ENCODE data around the gene SDHC.

Gene SDHC

GRCh38 chr1:161314201-161314981, at the start of gene SDHC:
TSS of gene SDHC (plus strand) at chr1:161314381. CDS start at chr1:161314406, 25 bp downstream.
- DNase-seq: peak; percentile 80 to 83

GRCh38 chr1:161265305-161265704, 48.9 kb upstream of the SDHC start:
- no peak for DNase-seq

GRCh38 chr1:161266202-161266601, 48.0 kb upstream of the SDHC start:
- DNase-seq: no peak

GRCh38 chr1:161266836-161267235, 47.3 kb upstream of the SDHC start:
- no peak for DNase-seq

GRCh38 chr1:161267321-161267720, 46.9 kb upstream of the SDHC start:
- DNase-seq: no peak

- no peak for DNase-seq
Measured at GRCh38 chr1:161273402-161273801, 40.8 kb upstream of the SDHC start.

GRCh38 chr1:161274874-161275273, 39.3 kb upstream of the SDHC start:
- no peak for DNase-seq

GRCh38 chr1:161282991-161283390, 31.2 kb upstream of the SDHC start:
- DNase-seq: no peak

GRCh38 chr1:161285113-161285512, 29.1 kb upstream of the SDHC start:
- no peak for DNase-seq

GRCh38 chr1:161285521-161285920, 28.7 kb upstream of the SDHC start:
- DNase-seq: no peak

GRCh38 chr1:161287482-161288054, 26.6 kb upstream of the SDHC start:
- no peak for DNase-seq

GRCh38 chr1:161290779-161291178, 23.4 kb upstream of the SDHC start:
- no peak for DNase-seq

GRCh38 chr1:161297415-161297814, 16.8 kb upstream of the SDHC start:
- DNase-seq: no peak

- no peak for DNase-seq
Measured at GRCh38 chr1:161298116-161298515, 16.1 kb upstream of the SDHC start.

GRCh38 chr1:161299347-161299746, 14.8 kb upstream of the SDHC start:
- no peak for DNase-seq

- DNase-seq: no peak
Measured at GRCh38 chr1:161300478-161300877, 13.7 kb upstream of the SDHC start.

GRCh38 chr1:161304927-161305866, 9.0 kb upstream of the SDHC start:
- no peak for DNase-seq

- DNase-seq: peak; percentile 65 to 69
Measured at GRCh38 chr1:161305867-161306519, 8.2 kb upstream of the SDHC start.

GRCh38 chr1:161307230-161307768, 6.9 kb upstream of the SDHC start:
- no peak for DNase-seq

- DNase-seq: no peak
Measured at GRCh38 chr1:161307892-161308638, 6.1 kb upstream of the SDHC start.

GRCh38 chr1:161309868-161310267, 4.3 kb upstream of the SDHC start, which contains the start of gene MPZ:
TSS of gene MPZ (minus strand) at chr1:161309968. CDS start at chr1:161309905, 63 bp downstream.
- DNase-seq: no peak
